GM12878 (cell line): Measurements from ENCODE around the gene NR1I3. TPM values are rescaled to one million over a fixed set of nuclear protein-coding genes. Genes with fewer than 3 reads are reported as not detected.

Experiments
- ATAC-seq: fragments of 200-7000 bp; cut with Tn5 transposase; 3 replicates; pipeline ENCODE4 v1.9.1; 2020; ENCODE audit warnings: mild to moderate bottlenecking, moderate library complexity
- BruUV-seq: library from RNA; stranded (reverse); fragments of 400-500 nt; replicated peaks from 2 replicates; lab custom pipeline; 2021; lab: Mats Ljungman, UMichigan
- CTCF ChIA-PET: fragments of 300-600 bp; sonication (Branson Sonifier 250); formaldehyde crosslinking; extraction: SDS; loops from one replicate; lab custom pipeline; 2021; ENCODE audit warnings: inconsistent platforms; lab: Yijun Ruan, JAX
- POLR2A ChIA-PET: fragments of 350-600 bp; formaldehyde crosslinking; extraction: SDS; loops from one replicate; lab custom pipeline; 2021; ENCODE audit warnings: inconsistent platforms; lab: Charles Lee
- RAD21 ChIA-PET: fragments of 300-600 bp; sonication (Branson Sonifier 250); formaldehyde crosslinking; loops from one replicate; lab custom pipeline; 2023; ENCODE audit warnings: antibody characterized with exemption; ENCODE audit not compliant: unreplicated experiment; lab: Charles Lee
- SMC1A ChIA-PET: fragments of 300-600 bp; sonication (Branson Sonifier 250); formaldehyde crosslinking; loops from one replicate; lab custom pipeline; 2023; ENCODE audit not compliant: unreplicated experiment, uncharacterized antibody; lab: Charles Lee
- DNase-seq: peaks from one replicate; pipeline ENCODE4 v3.0.0-alpha.2; 2011; ENCODE audit warnings: low read depth, low spot score
- FAIRE-seq: peaks from 3 replicates; lab custom pipeline; 2011; peaks lifted over from hg19 to GRCh38; lab: Jason Lieb, UNC
- H2AFZ ChIP-seq: 2 replicates; pipeline ENCODE4 v1.6.0; 2011; ENCODE audit warnings: low read depth, low read length, control low read depth; ENCODE audit not compliant: control insufficient read depth
- H3K27ac ChIP-seq: 2 replicates; pipeline ENCODE4 v1.5.1; 2011; ENCODE audit warnings: control low read depth; ENCODE audit not compliant: control insufficient read depth, insufficient read depth
- H3K27me3 ChIP-seq, 2 experiments: replicated peaks in 1 of 2; 2 replicates each; pipeline versions ENCODE4 v1.6.0 to v1.6.1; 2011; ENCODE audit warnings: low read length in 1 of 2; ENCODE audit not compliant: control insufficient read depth in 2 of 2, insufficient read depth in 2 of 2
- H3K36me3 ChIP-seq, 2 experiments: 2 replicates each; pipeline ENCODE4 v1.5.1; 2011; ENCODE audit warnings: low read length in 1 of 2; ENCODE audit not compliant: control insufficient read depth in 2 of 2, insufficient read depth in 2 of 2
- H3K4me1 ChIP-seq: 2 replicates; pipeline ENCODE4 v1.6.1; 2011; ENCODE audit warnings: mild to moderate bottlenecking, low read length, moderate library complexity, mixed read lengths; ENCODE audit not compliant: control insufficient read depth, insufficient read depth
- H3K4me2 ChIP-seq: 2 replicates; pipeline ENCODE4 v1.6.0; 2011; ENCODE audit warnings: control low read depth; ENCODE audit not compliant: control insufficient read depth, insufficient read depth
- H3K4me3 ChIP-seq: fragments of 200-600 bp; sonication (generic); 2 replicates; pipeline ENCODE4 v1.5.1; 2016
- H3K79me2 ChIP-seq: 2 replicates; pipeline ENCODE4 v1.6.0; 2011; ENCODE audit warnings: low read length; ENCODE audit not compliant: control insufficient read depth, insufficient read depth
- H3K9ac ChIP-seq: 2 replicates; pipeline ENCODE4 v1.8.0; 2011; ENCODE audit warnings: low read length, control low read depth, mixed read lengths; ENCODE audit not compliant: control insufficient read depth, insufficient read depth
- H3K9me3 ChIP-seq: replicated peaks from 3 replicates; pipeline ENCODE4 v1.5.1; 2011; ENCODE audit warnings: mild to moderate bottlenecking, low read length; ENCODE audit not compliant: control insufficient read depth, insufficient read depth
- H4K20me1 ChIP-seq: 2 replicates; pipeline ENCODE4 v1.6.0; 2011; ENCODE audit not compliant: control insufficient read depth, insufficient read depth
- BCL11A ChIP-seq: IDR thresholded peaks from 2 replicates; pipeline ENCODE4 v1.6.1; 2011; ENCODE audit warnings: low read depth, low read length
- CBX3 ChIP-seq: fragments of 200-600 bp; sonication (generic); IDR thresholded peaks from 2 replicates; pipeline ENCODE4 v1.6.1; 2016; ENCODE audit warnings: low read depth, borderline replicate concordance
- CTCF ChIP-seq, 3 experiments: IDR thresholded peaks in 2 of 3; conservative IDR thresholded peaks in 1 of 3; 2 replicates each; pipeline ENCODE4 v1.5.1; 2011; ENCODE audit warnings: low read depth in 3 of 3, low read length in 3 of 3, mild to moderate bottlenecking in 3 of 3, control low read depth in 2 of 3, moderate library complexity in 2 of 3, inconsistent platforms in 1 of 3, mixed read lengths in 1 of 3; ENCODE audit not compliant: control insufficient read depth in 2 of 3, insufficient read depth in 1 of 3; ENCODE audit errors: extremely low read depth in 1 of 3
- ESRRA ChIP-seq: IDR thresholded peaks from 2 replicates; pipeline ENCODE4 v1.6.1; 2012; ENCODE audit warnings: mild to moderate bottlenecking, low read length, improper control_type of control experiment
- IKZF1 ChIP-seq: fragments of 450-650 bp; conservative IDR thresholded peaks from 2 replicates; pipeline ENCODE4 v1.6.1; 2017; ENCODE audit warnings: antibody characterized with exemption, mild to moderate bottlenecking
- IKZF2 ChIP-seq, 2 experiments: fragments of 450-650 bp; IDR thresholded peaks; 2 replicates each; pipeline ENCODE4 v1.6.1; 2017; ENCODE audit warnings: mild to moderate bottlenecking in 2 of 2, moderate library complexity in 2 of 2
- IRF3 ChIP-seq: fragments of 450-650 bp; IDR thresholded peaks from 2 replicates; pipeline ENCODE4 v1.6.1; 2014; ENCODE audit warnings: mild to moderate bottlenecking
- KDM1A ChIP-seq: fragments of 200-600 bp; sonication (generic); IDR thresholded peaks from 2 replicates; pipeline ENCODE4 v1.6.1; 2016; ENCODE audit warnings: borderline replicate concordance
- MLLT1 ChIP-seq: fragments of 450-650 bp; IDR thresholded peaks from 2 replicates; pipeline ENCODE4 v1.6.1; 2016; ENCODE audit warnings: mild to moderate bottlenecking
- MXI1 ChIP-seq: fragments of 150-350 bp; IDR thresholded peaks from 2 replicates; pipeline ENCODE4 v1.6.1; 2011; ENCODE audit warnings: low read depth, mild to moderate bottlenecking, inconsistent platforms, low read length, improper control_type of control experiment
- RAD21 ChIP-seq: IDR thresholded peaks from 2 replicates; pipeline ENCODE4 v1.6.1; 2011; ENCODE audit warnings: mild to moderate bottlenecking, low read depth, low read length, moderate library complexity; ENCODE audit not compliant: insufficient read depth
- RUNX3 ChIP-seq: IDR thresholded peaks from 2 replicates; pipeline ENCODE4 v1.6.1; 2012; ENCODE audit warnings: low read length, inconsistent platforms
- SMC3 ChIP-seq: IDR thresholded peaks from 2 replicates; pipeline ENCODE4 v1.6.1; 2011; ENCODE audit warnings: low read length, improper control_type of control experiment, borderline replicate concordance
- WRNIP1 ChIP-seq: IDR thresholded peaks from 2 replicates; pipeline ENCODE4 v1.6.1; 2011; ENCODE audit warnings: low read depth, low read length, improper control_type of control experiment, borderline replicate concordance
- ZBTB33 ChIP-seq: fragments of 450-650 bp; IDR thresholded peaks from 2 replicates; pipeline ENCODE4 v1.6.1; 2017; ENCODE audit warnings: mild to moderate bottlenecking
- WGBS: methylation state at CpG from one replicate; pipeline ENCODE4 v1.1.6; 2016; ENCODE audit warnings: low lambda C conversion rate; ENCODE audit not compliant: insufficient replicate concordance, insufficient coverage; ENCODE audit errors: missing lambda C conversion rate; 5-methylcytosine and 5-hydroxymethylcytosine counted together
- in situ Hi-C: fragments of 300-500 bp; cut with MboI; formaldehyde crosslinking; loops from 9 replicates; pipeline ENCODE4 v1.14.3; 2018; ENCODE audit warnings: mixed read lengths
- intact Hi-C: fragments of 100-400 bp; cut with micrococcal nuclease; formaldehyde crosslinking; loops from one replicate; pipeline ENCODE4 v1.14.2; 2022; ENCODE audit not compliant: unreplicated experiment
- polyA plus RNA-seq, 11 experiments: library from polyadenylated mRNA; depleted of rRNA in 4 of 11; unstranded in 6 of 11; stranded (reverse) in 5 of 11; fragments of >200 nt; fragmentation: Nextera tagmentation in 4 of 11; fragmentation: Illumina TruSeq in 1 of 11; extraction: Ambion mirVana in 4 of 11; extraction: Trizol in 1 of 11; gene quantifications; 1 replicate in 1 of 11; 2 replicates in 10 of 11; pipeline versions ENCODE4 v1.2.1 to v1.2.3, GENCODE V29; 2011 to 2016; ENCODE audit warnings: inconsistent platforms in 2 of 11, missing spikeins in 2 of 11, low read depth in 1 of 11
- total RNA-seq, 4 experiments: library from RNA; depleted of rRNA in 3 of 4; stranded (reverse); fragments of >200 nt in 3 of 4; fragmentation: Illumina TruSeq in 1 of 4; extraction: Trizol in 1 of 4; gene quantifications; 2 replicates each; pipeline versions ENCODE4 v1.2.1 to v1.2.3, GENCODE V29; 2013 to 2021

Gene NR1I3
- total and polyA plus RNA-seq, 10 of the 15 experiments (the other 5 are each of a cell fraction or from before 2014, with no cell fraction given), result 0.13 to 0.52 (median 0.24) TPM; not detected in 7

- TF ChIP-seq BCL11A (no peak), MLLT1 (no peak), IKZF2 (IDR thresholded peaks at IDR 0.05) (peak; percentile 34 to 35; a peak in 2 of 4 replicates), RUNX3 (peak; percentile 77), KDM1A (no peak), IKZF1 (peak; percentile 10; the same call in 1 of the 2 replicates)
These were observed 55.8 kb downstream of the NR1I3 start (continued) for GRCh38 chr1:161182214-161182613.

- ChIA-PET RAD21 (interaction anchor here (0.9 to 3.2 kb wide), 7 partner anchors 11 to 201 kb away, joined by 3 to 25 read pairs (median 5); partner anchors contain the start of genes ADAMTS4, PPOX and TOMM40L), SMC1A (interaction anchor here (1.2 to 5.6 kb wide), 8 partner anchors 11 to 201 kb away, joined by 3 to 50 read pairs (median 12); partner anchors contain the start of genes APOA2, NDUFS2, PPOX and TOMM40L), CTCF (interaction anchor here (0.8 to 5.6 kb wide), 16 partner anchors 13 to 206 kb away, joined by 3 to 74 read pairs (median 10); partner anchors contain the start of genes NDUFS2, PPOX and TOMM40L), POLR2A (interaction anchor here (0.6 to 0.7 kb wide), 2 partner anchors 45 to 80 kb away, joined by 3 to 4 read pairs; partner anchors contain the start of gene TOMM40L)
- peaks cover 31% of the 10 kb centered on the region for H3K79me2 ChIP-seq
- intact Hi-C loops (no loop called here), in situ Hi-C loops (no loop called here)
- H3K4me2 ChIP-seq, result no peak overlapping the region
- 5% methylated on average over 1 of the region's 1 CpG for WGBS
- peaks cover 47% of the 10 kb centered on the region for H3K4me1 ChIP-seq
- no TSS peak for BruUV-seq
- no peak overlapping the region for H3K27ac ChIP-seq
- H3K4me3 ChIP-seq, result no peak overlapping the region
- H3K27me3 ChIP-seq, result no peaks in the 10 kb centered on the region
- peaks cover 0 to under 1% of the 10 kb centered on the region in 2 experiments; a peak in 1 of 4 replicates for H3K36me3 ChIP-seq
- ATAC-seq (no peak), FAIRE-seq (no peak), DNase-seq (no peak)
- H4K20me1 ChIP-seq, result no peaks in the 10 kb centered on the region
- no peak overlapping the region for H2AFZ ChIP-seq
- no peak overlapping the region for H3K9ac ChIP-seq
- no peaks in the 10 kb centered on the region for H3K9me3 ChIP-seq
- no peak for TF ChIP-seq ESRRA
- TF ChIP-seq SMC3, result peak; percentile 8; the same call in 1 of the 2 replicates
- TF ChIP-seq CBX3, result no peak
- TF ChIP-seq WRNIP1, result no peak
- TF ChIP-seq IRF3, result no peak
- no peak for TF ChIP-seq MXI1
- no peak for TF ChIP-seq ZBTB33
- TF ChIP-seq CTCF (IDR thresholded peaks at IDR 0.05 in 2 of 3, conservative IDR thresholded peaks at IDR 0.05 in 1 of 3; ENCODE audit: control insufficient read depth in 2 of 3, extremely low read depth in 1 of 3, insufficient read depth in 1 of 3, low read depth in 3 of 3, low read length in 3 of 3), result peak; percentile 22 to 38 (median 22); a peak in 4 of 6 replicates
- TF ChIP-seq RAD21, result peak; percentile 48; the same call in 1 of the 2 replicates
These were observed 57.4 kb downstream of the NR1I3 start for GRCh38 chr1:161180639-161181038.
